HG02885 (cell line): Measurements from ENCODE around the gene CPT1B.
"Not testable (repeated sequence)": the region's sequence is repeated elsewhere in the genome, so short reads cannot be mapped to it uniquely, and the experiment has no call there.

Experiments used
- ATAC-seq: cut with Tn5 transposase; IDR thresholded peaks from one replicate; pipeline ENCODE4 v1.9.1; 2021; ENCODE audit warnings: mild to moderate bottlenecking; ENCODE audit not compliant: unreplicated experiment, poor library complexity

Gene CPT1B

DNA sequence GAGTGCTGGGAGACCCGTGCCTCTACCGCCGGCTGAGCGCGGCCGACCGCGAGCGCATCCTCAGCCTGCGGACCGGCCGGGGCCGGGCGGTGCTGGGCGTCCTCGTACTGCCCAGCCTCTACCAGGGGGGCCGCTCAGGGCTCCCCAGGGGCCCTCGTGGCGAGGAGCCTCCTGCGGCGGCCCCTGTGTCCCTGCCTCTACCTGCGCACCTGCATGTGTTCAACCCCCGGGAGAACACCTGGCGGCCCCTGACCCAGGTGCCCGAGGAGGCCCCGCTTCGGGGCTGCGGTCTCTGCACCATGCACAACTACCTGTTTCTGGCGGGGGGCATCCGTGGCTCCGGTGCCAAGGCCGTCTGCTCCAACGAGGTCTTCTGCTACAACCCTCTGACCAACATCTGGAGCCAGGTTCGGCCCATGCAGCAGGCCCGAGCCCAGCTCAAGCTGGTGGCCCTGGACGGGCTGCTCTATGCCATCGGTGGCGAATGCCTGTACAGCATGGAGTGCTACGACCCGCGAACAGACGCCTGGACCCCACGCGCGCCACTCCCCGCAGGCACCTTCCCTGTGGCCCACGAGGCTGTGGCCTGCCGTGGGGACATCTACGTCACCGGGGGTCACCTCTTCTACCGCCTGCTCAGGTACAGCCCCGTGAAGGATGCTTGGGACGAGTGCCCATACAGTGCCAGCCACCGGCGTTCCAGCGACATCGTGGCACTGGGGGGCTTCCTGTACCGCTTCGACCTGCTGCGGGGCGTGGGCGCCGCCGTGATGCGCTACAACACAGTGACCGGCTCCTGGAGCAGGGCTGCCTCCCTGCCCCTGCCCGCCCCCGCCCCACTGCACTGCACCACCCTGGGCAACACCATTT, 29.1 kb downstream of the CPT1B start:
- no peak for ATAC-seq

DNA sequence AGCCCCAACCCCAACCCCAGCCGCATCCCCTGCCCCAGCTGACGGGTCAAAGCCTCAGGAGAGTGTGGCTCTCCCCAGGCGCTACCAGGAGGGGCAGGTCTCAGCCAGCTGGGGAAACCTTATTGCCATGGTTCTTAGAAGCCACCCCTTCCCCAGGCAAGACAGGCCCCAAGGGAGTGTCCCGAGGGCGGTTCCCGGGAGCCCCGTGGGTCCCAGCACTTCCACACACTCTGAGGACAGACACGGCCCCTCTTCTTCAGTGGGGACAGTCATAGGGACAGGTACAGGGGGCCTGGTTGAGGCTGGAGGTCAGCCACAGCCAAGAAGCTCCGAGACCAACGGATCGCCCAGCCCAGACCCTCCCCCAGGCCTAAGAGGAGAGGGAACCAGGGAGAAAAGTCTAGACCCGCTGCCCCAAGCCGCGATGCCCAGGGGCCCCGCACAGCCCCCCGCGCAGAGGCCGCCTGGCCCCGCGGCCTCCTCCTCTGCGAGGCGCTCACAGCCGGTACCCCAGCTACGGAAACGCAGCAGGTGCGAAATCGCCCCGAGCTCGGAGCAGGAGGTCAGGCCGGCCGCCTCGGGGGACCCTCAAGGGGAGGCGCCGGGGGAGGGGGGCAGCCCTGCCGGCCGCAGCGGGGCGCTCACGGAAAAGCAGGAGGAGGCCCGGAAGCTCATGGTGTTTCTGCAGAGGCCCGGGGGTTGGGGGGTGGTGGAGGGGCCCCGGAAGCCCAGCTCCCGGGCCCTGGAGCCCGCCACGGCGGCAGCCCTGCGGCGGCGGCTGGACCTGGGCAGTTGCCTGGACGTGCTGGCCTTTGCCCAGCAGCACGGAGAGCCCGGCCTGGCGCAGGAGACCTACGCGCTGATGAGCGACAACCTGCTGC, 29.9 kb downstream of the CPT1B start:
- ATAC-seq, result no peak

DNA sequence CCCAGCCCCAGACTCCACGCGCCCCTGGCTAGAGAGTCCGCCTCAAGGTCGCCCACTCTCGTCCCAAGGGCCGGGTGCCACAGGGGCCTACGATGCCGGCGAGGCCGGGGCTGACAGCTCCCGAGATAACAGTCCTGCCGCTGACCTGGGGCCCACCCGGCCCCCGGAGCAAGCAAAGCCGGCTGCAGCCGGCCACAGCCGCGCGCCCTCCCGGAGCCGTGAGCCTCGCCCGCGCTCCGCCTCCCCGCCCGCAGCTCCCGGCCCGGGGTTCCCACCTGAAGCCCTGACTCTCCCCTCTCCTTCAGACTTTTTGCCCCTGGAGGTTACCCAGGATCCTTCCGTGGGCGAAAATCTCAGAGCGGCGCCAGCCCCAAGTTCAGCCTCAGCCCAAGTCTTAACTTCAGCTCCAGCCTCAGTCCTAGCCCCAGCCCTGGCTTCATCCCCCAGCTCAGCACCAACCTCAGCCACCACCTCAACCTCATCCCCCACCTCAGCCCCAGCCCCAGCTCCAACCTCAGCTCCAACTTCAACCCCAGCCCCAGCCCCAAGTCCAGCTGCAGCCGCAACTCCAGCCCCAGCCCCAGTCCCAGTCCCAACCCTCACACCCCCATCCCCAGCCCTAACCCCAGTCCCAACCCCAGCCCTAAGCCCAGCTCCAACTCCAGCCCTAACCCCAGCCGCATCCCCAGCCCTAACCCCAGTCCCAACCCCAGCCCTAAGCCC, 30.8 kb downstream of the CPT1B start:
- no peak for ATAC-seq

DNA sequence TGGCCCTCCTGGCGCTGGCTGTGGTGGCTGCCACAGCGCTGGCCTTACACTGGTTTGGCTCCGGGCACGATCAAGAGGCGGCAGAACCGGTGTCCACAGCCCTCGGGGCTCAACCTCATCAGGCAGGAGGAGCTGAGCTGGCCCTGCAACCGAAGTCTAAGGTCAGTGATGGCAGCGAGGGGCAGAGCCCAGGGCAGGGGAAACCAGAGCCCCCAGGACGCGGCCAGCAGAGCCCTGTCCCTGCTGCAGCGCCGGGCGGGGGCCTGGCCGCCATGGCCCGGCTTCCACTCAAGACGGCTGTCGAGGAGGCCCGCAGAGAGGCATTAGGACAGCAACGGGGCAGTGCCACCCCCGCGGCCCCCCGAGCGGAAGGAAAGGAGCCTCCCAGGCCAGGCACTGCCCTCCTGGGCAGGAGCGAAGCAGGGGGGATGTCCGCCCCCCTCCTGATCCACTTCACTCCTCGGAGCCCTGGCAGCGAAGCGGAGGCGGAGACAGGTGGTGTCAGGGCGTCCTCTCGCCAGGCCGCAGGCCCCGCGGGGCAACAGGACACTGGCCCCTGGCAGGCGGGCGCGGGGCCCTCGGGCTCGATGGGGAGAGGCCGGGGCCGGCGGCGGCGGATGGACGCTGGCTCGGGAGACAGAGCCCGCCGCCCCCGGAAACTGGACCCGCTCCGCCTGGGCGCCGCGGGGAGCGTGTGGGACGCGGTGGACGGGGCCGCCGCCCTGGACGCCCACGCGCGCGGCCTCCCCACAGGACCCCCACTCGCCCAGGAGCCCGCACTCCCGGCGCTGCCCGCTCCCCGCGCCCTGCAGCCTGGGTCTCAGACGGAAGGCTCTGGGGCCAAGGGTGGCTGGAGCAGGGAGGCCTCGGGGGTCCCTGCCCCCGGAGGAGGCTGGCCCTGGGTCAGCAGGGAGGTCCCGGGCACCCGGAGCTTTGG, 31.6 kb downstream of the CPT1B start:
- ATAC-seq, result no peak

DNA sequence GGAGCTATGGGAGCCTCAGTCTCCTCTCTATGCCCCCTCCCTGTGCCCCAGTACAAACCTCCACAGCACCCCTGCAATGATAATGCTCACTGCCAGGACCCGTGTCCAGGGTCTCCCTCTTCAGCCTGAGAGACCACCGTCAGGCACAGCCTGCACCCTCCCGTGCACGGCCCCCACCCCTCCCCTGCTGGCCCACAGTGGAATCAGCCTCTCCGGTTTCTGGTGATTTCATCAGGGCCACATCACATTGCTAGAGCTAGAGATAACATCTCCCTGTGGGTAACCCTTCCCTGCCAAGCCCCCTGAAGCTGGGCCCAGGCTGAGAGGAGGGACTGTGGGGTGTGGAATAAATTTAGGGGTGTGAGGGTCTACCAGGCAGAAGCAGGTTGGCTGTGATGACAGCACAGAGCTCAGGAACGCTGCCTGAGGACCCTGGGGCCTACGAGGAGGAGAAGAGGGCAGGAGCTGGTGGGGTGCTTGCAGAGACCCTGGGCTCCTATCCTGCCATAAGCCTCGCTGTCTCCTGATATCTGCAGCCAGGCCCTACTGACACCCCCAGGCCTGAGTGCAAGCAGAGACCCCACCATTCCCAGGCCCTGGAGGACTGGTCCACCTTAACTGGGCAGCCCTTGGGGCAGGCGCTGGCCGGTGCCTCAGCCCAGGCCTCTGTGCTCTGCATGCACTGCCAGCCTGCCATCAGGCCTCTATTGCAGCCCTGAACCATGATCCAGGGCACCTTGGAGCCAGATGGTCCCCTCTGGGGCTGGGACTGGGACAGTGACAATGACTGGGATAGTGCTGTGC, 32.5 kb downstream of the CPT1B start, which contains the start of gene KLHDC7B:
Gene KLHDC7B, plus strand, starts transcription at position 378 of the 804 bp plus-strand sequence. Its CDS starts 345 bp downstream, at position 723.
- ATAC-seq, result no peak

DNA sequence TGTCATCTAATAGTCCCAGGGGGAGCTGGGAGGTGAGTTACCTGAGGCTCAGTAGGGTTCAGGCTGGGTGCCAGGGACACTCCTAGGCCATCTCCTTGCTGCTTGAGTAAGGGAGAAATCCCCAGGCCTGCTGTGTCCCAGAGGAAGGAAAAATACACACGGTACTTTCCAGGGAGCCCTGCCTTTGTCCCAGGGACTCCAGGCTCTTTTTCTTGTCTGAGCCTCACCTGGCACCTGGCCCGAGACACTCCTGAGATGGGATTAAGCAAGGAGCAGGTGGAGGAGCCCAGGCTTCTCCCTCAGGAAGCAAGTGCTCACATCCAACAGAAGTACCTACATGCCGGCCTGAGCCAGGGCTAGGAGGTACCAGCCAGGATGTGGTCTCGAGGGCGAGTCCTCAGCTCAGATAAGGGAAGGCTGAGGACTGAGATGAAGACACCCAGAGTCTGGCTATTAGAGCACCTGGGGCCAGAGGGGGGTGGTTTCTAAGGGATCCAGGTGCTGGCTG, 33.4 kb downstream of the CPT1B start:
- no peak for ATAC-seq

DNA sequence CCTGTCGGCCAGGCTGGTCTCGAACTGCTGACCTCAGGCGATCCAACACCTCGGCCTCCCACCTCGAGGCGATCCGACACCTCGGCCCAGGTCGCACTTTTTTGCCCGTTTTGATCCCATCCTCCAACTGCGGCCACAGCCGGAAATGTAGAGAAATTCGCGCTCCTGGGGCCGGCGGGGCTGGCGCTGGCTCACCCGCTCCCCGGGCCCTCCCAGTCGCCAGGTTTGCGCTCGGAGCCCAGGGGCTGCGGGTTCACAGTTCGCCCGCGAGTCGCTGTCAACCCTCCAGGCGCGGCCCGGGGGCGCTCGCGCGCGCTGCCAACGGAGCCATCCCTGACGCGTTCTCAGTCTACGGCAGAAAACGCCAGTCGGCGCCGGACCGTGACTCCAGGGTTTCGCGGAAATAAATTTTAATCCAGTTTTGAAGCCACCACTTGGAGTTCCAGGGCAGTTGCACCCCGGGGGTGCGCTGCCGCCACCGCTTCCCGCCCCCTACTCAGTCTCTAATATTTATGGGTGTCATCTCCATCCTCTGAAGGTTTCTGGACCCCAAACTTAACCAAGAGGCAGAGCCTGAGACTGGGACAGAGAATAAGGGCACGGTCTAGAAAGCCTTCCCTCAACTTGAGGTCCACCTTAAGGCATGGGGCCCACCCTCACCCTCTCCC, 34.0 kb downstream of the CPT1B start:
- no peak for ATAC-seq

DNA sequence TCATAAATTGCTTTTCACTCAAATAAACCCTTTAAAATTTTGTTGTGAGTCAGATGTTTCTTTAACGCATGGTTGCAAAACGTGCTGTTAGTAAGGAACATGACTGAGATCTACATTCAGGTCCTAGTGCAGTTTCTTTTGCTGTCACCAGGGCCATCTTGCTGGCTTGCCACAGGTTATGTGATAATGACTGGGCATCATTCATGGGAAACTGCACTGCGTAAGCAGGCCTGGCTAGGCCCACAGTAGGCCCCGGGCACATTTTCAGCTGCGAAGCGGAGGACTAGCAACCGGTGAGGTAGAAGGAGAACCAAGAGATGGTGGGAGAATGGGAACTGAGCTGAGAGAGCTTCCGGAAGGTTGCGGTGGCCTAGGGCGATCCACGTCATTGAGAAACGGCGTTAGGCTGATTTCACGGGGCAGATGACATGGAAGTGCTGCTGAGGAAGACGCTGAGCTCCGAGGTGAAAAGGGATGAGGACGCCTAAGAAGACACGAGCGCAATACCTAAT, 35.8 kb downstream of the CPT1B start:
- no peak for ATAC-seq

DNA sequence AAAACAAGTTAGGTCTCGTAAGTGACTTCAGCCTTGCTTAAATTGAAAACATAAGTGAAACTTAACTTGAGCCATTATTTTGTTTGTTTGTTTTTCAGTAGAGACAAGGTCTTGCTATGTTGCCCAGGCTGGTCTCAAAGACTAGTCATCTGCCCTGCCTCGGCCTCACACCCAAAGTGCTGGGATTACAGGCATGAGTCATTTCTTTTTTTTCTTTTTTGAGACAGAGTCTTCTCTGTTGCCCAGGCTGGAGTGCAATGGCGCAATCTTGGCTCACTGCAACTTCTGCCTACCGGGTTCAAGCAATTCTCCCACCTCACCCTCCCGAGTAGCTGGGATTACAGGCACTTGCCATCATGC, 36.6 kb downstream of the CPT1B start:
- not testable (repeated sequence) for ATAC-seq

DNA sequence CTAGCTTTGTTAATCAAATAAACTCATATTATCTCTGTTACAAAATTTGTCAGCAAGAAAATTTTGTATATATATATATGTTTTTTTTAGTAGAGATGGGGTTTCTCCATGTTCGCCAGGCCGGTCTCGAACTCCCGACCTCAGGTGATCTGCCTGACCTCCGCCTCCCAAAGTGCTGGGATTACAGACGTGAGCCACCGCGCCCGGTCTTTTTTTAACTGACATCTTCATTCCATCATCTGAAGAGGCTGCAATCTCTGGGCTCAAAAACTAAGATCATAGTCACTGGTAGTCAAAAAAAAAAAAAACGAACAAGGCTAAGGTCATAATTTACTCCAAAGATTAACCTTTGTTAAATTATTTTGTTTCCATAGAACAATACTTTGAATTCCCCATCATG, 37.8 kb downstream of the CPT1B start:
- no peak for ATAC-seq

DNA sequence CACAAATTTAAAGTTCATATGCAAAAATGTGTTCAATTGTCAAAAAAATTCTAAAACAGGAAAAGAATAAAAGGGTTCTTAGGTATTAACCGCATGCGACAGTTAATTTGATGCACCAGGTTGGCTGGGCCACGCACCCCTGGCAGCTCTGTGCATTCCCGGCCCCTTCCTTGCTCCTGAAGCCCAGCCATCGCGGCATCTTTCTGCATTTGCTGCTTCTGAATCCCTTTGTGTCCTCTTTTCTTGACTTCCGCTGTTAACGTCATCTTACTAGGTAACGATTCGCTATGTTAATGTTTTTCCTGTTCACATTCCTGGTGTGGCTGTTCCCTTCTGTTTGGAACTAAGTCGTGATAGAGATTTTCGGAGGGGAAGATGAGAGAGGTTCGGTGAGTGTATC, 40.5 kb downstream of the CPT1B start:
- ATAC-seq, result no peak

DNA sequence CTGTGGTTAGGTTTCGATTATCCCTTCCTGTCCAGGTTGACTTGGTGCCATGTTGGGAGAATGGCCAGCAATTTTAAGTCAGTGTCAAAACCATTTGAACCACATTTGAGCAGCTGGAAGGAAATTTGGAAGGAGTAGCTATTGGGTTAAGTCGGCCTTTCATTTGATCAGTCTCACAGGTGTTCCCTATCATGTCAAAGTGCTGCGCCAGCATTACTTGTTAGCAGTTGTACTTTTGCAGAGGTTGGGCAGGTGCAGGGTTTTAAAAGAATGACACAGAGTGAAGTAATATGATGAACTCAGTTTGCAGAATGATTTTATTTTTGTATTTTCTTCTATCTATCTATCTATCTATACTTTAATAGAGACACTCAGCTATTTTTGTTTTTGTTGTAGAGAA, 42.0 kb downstream of the CPT1B start:
- ATAC-seq, result no peak

DNA sequence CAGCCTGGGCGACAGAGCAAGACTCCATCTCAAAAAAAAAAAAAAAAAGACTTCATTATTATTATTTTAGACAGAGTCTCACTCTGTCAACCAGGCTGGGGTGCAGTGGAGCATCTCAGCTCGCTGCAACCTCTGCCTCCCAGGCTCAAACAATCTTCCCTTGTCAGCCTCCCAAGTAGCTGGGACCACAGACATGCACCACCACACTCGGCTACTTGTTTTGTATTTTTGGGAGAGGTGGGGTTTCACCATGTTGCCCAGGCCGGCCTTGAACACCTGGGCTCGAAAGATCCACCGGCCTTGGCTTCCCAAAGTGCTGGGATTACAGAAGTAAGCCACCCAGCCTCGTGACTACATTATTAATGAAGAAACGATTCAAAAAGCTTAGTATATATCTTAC, 43.1 kb downstream of the CPT1B start:
- ATAC-seq, result no peak

DNA sequence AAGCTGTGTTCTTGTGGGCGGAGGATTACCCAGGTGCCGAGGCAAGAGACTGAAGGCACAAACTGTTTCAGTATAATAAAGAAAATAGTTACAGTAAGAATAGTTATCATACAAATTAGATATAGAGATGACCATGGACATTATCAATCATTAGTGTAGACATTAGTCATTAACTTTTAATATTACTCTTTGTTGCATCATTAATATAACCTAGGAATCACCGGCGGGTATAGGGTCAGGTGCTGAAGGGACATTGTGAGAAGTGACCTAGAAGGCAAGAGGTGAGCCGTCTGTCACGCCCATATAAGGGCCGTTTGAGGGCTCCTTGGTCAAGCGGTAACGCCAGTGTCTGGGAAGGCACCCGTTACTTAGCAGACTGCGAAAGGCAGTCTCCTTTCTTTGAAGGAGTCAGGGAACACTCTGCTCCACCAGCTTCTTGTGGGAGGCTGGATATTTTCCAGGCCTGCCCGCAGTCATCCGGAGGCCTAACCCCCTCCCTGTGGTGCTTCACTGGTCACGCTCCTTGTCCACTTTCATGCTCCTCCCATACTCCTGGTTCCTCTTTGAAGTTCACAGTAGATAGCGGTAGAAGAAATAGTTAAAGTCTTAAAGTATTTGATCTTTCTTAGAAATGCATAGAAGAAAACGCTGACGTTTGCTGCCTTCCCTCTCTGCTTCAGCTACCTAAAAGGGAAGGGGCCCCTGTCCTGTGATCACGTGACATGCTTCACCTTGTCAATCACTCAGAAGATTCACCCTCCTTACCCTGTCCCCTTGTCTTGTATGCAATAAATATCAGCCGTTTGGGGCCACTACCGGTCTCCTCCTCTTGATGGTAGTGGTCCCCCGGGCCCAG, 44.1 kb downstream of the CPT1B start:
- ATAC-seq, result not testable (repeated sequence)

DNA sequence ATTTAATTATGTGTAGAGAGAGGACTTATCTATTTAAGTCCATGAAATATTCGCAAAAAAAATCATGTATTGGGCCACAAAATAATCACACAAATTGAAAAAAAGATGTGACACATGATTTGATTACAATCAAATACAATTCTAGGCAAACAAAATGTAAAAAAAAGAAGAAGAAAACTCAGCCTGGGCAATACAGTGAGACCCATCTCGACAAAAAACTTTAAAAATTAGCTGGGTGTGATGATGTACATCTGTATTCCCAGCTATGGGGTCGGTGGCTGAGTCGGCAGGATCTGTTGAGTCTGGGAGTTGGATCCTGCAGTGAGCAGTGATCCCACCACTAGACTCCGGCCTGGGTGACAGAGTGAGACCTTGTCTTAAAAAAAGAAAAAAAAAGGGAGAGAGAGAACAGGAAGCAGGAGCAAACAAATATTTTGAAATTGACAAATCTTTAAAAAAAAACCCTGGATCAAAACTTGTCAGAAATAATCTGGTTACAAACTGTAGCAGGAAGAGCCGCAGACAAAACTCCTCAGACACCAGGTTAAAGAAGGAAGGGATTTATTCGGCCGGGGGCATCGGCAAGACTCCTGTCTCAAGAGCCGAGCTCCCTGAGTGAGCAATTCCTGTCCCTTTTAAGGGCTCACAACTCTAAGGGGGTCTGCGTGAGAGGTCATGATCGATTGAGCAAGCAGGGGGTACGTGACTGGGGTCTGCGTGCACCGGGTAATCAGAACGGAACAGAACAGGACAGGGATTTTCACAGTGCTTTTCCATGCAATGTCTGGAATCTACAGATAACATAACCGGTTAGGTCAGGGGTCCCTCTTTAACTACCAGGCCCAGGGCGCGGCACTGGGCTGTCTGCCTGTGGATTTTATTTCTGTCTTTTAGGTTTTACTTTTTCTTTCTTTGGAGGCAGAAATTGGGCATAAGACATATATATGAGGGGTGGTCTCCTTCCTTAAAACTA, 45.1 kb downstream of the CPT1B start:
- ATAC-seq, result no peak
